NB4 (cell line): Measurements from ENCODE around the gene FREM1.

Experiments used
- MYC ChIP-seq: IDR thresholded peaks from 2 replicates; pipeline ENCODE4 v1.6.1; 2011; ENCODE audit warnings: low read depth, low read length
- POLR2A ChIP-seq: IDR thresholded peaks from 2 replicates; pipeline ENCODE4 v1.6.1; 2011; ENCODE audit warnings: mild to moderate bottlenecking; ENCODE audit not compliant: insufficient read length; ENCODE audit errors: extremely low read depth
- TF ChIP-seq, protein P1 (sequence below): IDR thresholded peaks from one replicate; pipeline ENCODE4 v1.5.1; 2012; ENCODE audit warnings: low read depth, low read length
- TF ChIP-seq, protein P2 (sequence below): IDR thresholded peaks from 2 replicates; pipeline ENCODE4 v1.6.1; 2011; ENCODE audit warnings: low read depth, low read length

DNA sequence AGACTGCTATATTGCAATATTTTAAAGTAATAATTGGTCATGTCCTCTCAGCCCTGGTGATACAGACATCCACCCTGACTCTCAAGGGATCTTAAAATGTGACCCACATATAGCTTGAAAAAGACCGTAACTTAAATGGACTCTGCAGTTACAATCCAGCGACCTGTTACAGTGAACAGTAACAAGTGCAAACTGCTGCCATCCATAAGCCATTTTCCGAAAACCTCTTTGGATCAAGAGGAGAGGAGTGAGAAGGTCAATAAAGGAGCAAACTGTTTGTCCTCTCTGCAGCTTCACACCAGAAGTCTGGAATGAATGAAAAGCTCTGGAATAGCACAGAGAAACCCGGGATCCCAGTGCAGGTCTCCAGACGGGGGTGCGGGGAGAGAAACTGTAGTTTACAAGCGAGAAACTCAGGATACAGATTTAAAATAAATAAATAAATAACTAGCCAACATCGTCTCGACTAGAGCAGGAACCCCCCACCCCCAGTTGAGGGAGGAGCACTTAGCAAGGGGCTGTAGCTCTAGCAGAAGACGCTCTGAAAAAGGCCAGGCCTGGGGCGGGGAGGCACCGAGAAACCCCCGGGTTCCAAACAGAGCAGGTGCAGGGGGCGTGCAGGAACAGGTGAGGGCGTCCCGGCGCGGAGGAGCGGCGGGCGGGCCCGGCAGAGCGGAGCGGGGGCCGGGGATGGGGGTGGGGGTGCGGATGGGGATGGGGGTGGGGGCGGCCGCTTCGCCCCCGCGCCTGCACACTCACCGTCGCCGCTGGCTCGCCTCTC is 217.6 kb downstream of the FREM1 start:
- TF ChIP-seq, protein P1, sequence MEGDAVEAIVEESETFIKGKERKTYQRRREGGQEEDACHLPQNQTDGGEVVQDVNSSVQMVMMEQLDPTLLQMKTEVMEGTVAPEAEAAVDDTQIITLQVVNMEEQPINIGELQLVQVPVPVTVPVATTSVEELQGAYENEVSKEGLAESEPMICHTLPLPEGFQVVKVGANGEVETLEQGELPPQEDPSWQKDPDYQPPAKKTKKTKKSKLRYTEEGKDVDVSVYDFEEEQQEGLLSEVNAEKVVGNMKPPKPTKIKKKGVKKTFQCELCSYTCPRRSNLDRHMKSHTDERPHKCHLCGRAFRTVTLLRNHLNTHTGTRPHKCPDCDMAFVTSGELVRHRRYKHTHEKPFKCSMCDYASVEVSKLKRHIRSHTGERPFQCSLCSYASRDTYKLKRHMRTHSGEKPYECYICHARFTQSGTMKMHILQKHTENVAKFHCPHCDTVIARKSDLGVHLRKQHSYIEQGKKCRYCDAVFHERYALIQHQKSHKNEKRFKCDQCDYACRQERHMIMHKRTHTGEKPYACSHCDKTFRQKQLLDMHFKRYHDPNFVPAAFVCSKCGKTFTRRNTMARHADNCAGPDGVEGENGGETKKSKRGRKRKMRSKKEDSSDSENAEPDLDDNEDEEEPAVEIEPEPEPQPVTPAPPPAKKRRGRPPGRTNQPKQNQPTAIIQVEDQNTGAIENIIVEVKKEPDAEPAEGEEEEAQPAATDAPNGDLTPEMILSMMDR, result no peak
- TF ChIP-seq POLR2A (no peak), MYC (no peak)
- TF ChIP-seq, protein P2, sequence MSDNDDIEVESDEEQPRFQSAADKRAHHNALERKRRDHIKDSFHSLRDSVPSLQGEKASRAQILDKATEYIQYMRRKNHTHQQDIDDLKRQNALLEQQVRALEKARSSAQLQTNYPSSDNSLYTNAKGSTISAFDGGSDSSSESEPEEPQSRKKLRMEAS, result no peak
